Activated CD8-positive, alpha-beta memory T cell treated with anti-CD3 and anti-CD28 coated beads for 1 hour (primary cell): Measurements from ENCODE around the gene SLC25A11.
"Not testable (repeated sequence)": the region's sequence is repeated elsewhere in the genome, so short reads cannot be mapped to it uniquely, and the experiment has no call there.

Experiments used
- DNase-seq, 2 donors: peaks; one replicate each; pipeline ENCODE4 v3.0.0-alpha.2; 2020; ENCODE audit warnings: low read depth in 1 of 2; ENCODE audit errors: extremely low read depth in 1 of 2

Gene SLC25A11

DNA sequence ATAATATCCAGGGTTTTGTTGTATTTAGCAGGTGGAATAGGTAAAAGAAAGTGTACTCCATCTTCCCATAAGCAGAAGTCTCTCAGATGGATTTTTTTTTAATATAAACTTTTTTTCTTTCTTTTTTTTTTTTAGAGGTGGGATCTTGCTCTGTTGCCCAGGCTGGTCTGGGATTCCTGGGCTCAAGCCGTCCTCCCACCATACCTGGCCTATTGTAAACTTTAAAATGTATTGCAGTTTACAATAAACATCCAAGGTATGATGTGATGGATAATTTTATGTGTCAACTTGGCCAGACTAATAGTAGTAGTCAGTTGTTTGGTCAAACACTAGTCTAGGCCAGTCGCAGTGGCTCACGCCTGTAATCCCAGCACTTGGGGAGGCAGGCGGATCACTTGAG lies 18.5 kb downstream of the SLC25A11 start:
- DNase-seq, result no peak

DNA sequence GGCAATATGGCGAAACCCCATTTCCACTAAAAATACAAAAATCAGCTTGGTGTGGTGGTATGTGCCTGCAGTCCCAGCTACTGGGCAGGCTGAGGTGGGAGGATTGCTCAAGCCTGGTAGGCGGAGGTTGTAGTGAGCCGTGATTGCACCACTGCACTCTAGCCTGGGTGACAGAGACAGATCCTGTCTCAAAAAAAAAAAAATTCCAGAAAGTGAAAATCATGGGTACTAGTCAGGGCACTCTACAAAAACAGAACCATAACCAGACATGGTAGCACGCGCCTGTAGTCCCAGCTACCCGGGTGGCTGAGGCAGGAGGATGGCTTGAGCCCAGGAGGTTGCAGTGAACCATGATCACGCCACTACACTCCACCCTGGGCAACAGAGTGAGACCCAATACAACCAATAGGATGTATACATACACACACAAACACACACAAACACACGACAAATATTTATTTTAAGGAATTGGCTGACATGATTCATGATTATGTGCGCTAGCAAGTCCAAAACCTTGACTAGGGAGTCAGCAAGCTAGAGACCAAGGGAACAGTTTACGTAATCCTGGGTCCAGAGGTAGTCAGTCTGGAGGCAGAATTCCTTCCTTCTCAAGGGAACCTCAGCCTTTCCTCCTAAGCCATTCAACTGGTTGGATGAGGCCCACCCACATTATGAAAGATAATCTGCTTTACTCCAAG lies 19.3 kb downstream of the SLC25A11 start:
- DNase-seq, result no peak

DNA sequence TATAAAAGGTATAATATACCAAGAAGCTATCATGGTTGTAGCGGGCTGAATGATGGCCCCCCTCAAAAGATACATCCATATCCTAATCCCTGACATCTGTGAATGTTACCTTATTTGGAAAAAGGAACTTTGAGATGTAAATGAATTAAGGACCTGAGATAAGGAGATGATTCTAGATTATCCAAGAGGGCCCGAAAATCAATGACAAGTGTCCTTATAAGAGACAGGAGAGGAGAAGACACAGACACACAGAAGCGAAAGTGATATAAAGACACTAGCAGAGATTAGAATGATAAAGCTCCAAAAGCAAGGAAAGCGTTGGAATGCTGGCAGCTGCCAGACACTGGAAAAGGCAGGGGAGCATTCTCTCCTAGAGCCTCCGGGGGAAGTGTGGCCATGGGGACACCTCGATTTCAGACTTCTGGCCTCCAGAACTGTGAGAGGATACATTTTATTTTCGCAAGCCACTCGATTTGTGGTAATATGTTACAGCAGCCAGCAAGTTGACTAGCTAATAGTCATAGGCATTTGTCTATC lies 20.3 kb downstream of the SLC25A11 start:
- no peak for DNase-seq

DNA sequence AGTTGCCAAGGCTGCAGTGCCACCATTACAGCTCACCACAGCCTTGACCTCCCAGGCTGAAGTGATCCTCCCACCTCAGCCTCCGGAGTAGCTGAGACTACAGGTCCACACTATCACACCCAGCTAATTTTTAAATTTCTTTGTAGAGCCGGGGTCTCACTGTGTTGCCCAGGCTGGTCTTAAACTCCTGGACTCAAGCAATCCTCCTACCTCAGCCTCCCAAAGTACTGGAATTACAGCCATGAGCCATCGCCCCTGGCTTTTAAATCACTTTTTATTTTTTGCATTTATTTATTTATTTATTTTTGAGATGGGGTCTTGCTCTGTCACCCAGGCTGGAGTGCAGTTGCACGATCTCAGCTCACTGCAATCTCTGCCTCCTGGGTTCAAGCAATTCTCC lies 25.3 kb downstream of the SLC25A11 start:
- DNase-seq, result not testable (repeated sequence)

DNA sequence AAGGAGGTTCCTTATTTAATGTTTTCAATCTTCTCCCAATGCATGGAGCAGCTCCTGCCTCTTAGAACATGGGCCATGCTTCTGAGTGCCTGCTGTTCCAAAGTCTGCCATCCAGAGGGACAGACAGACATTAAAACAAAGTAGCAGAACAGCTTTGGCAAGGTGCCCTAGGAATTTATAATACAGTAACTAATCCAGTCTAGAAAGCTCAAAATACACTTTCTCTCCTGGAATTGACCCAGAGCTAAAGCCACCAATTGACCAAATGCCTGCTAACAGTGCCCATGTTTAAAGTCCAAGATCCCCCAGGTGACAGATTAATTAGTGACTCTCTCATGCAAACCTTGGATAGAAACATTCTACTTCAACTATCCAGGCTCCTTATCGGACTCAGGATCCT lies 25.9 kb downstream of the SLC25A11 start:
- no peak for DNase-seq

DNA sequence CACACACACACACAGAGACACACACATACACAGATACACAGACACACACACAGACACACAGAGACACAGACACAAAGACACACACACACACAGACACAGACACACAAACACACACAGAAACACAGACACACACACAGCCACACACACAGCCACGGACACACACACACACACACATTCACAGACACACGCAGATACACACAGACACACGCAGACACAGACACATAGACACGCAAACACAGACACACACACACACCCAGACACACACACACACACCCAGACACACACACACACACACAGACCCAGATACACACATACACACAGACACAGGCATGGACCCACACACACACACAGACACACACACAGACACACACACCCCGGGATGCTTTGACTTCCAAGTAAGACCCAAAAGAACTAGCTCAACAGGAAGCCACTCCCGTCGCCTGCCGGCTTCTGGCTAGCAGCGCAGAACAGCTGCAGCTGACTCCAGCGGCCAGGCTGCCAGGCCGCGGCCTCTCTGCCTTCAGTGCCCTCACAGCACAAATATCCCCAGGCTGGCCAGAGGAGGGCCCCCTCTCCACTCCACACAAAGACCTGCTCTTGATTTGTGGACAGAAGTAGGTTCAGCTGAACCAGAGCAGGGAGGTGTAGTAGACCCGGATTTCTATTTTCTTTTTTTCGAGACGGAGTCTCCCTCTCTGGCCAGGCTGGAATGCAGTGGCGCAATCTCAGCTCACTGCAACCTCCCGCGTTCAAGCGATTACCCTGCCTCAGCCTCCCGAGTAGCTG lies 30.9 kb downstream of the SLC25A11 start:
- DNase-seq, result peak; percentile 40 to 51

DNA sequence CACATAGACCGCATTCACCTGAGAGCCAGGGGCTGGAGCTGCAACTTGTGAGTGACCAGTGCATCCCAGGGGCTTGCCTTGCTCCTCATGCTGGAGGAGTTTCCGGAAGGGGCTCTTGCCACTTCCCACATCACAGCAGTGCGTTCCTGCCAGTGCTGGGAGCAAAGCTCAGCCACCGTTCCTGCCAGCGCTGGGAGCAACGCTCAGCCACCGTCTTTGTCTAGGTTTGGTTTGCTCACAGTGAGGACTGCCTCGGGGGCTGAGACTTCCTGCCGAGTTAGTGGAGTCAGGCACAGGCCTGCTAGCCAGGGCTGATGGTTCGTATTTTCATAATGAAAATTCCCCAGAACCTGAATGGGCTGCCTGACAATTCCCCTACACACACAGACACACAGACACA lies 31.5 kb downstream of the SLC25A11 start:
- DNase-seq, result no peak

DNA sequence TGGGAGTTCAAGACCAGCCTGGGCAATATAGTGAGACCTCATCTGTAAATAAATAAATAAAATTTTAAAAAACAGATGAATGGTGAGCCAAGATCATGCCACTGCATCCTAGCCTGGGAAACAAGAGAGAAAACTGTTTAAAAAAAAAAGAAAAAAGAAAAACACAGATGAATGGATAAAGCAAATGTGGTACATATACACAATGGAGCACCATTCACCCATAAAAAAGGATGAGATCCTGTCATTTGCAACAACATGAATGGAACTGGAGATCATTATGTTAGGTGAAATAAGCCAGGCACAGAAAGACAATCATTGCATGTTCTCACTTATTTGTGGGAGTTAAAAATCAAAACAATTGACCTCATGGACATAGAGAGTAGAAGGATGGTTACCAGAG lies 33.2 kb downstream of the SLC25A11 start:
- DNase-seq, result not testable (repeated sequence)

DNA sequence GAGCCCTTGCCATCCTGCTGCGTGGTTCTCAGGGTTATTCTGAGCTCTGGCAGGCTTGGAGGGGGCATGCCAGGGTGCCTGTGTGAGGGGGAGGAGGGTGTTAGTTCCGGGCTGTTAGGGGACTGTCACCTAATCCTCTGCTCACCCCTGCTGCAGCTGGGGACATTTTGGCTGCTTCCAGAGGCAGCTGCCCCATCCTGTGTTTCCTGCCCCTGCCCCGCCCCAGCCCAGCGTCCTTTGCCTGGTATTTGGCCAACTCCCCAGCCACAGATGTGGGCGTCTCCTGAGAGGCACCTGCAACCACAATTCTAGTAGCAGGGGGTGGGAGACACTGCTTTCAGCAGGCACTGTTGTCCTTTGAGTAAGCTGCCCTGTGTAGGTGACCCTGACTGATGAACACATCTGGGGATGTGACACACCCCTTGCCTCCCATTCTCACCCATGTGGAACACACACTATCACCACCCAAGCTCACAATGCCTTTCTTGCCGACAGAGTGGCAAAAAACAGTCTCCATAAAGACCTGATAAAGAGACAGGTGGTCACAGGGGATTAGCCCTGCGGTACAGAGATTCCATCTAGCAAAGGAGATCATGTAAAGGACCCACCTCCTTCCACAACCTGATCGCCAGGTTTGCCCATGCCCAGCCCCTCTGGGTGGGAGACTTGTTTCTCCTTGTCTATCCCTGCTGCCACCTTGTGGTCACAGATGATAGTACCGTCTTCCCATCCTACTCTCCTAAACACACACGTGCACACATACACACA lies 36.6 kb downstream of the SLC25A11 start, which contains the start of gene CHRNE:
CHRNE (minus strand) TSS at position 48 of the 768 bp plus-strand sequence; CDS start at position 13, 35 bp downstream.
- DNase-seq, result peak; percentile 51 to 56

DNA sequence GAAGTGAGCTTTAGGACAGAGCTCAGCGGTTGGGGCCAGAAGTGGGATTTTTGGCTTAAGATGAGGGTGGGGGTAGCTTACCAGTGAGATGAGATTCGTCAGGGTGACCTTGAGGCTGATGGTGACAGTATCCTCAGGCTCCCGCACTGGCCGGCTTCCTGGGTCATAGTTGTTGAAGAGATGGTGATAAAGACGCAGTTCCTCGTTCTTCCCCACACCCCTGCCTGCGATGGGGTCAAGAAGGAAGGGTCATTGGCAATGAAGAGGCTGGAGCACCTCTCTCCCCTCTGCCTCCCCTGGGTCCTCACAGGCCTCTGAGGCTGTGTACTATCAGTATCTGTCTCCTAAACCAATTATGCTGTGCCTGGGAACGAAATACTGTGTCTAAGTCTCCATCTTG lies 37.3 kb downstream of the SLC25A11 start:
- DNase-seq, result no peak

DNA sequence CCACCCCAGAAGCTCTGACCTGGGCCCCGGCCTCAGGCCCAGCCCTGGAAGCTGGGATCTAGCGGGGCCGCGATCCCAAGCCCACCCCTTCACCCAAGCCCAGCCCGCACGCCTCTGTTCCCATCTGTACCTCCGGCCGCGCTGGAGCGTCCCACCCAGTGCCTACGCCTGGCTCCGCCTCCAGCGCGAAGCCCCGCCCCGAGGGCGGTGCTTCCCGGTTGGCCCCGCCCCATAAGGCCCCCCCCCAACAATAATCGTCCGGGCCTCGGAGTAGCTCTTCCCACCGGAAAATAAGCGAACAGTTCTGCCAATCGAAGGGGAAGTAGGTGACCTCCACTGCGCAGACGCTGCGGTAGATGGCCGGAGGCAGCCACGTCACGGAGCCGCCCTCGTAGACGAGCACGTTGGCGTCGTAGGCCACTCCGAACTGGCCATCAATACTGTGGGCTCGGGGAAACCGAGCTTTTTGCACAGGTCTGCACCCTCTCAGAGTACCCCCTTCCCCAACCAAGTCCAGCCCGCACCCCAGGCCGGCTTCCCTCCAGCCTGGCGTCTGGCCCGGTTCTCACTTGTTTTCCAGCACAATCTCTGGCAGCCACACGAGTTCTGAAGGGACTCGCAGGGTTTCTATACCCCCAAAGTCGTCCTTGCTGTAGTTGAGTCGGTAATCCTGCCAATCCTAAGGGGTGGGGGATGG lies 38.0 kb downstream of the SLC25A11 start:
- DNase-seq, result no peak

DNA sequence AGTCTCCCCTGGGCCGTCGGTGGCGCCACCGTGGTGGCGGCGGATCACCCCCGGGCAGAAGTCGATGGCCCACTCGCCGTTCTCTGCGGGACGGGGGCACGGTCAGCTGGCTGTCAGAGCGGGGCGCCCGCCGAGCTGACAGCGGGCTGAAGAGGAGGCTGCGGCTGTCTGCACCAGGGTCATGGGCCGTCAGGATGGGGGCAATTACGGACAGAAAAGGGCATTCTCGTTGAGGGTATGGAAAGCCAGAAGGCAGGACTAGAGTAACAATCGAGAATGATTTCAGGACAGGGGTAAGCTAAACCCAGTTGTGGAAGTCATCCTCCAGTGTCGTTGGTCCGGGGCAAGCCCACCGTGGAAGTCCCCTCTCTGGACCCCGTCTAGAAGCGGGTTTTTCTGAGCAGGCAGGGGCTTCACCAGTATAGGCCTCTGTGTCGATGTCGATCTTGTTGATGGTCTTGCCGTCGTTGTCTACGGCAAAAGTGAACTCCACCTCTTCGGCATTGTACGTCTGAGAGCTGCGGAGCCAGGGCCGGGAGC lies 38.7 kb downstream of the SLC25A11 start:
- no peak for DNase-seq

DNA sequence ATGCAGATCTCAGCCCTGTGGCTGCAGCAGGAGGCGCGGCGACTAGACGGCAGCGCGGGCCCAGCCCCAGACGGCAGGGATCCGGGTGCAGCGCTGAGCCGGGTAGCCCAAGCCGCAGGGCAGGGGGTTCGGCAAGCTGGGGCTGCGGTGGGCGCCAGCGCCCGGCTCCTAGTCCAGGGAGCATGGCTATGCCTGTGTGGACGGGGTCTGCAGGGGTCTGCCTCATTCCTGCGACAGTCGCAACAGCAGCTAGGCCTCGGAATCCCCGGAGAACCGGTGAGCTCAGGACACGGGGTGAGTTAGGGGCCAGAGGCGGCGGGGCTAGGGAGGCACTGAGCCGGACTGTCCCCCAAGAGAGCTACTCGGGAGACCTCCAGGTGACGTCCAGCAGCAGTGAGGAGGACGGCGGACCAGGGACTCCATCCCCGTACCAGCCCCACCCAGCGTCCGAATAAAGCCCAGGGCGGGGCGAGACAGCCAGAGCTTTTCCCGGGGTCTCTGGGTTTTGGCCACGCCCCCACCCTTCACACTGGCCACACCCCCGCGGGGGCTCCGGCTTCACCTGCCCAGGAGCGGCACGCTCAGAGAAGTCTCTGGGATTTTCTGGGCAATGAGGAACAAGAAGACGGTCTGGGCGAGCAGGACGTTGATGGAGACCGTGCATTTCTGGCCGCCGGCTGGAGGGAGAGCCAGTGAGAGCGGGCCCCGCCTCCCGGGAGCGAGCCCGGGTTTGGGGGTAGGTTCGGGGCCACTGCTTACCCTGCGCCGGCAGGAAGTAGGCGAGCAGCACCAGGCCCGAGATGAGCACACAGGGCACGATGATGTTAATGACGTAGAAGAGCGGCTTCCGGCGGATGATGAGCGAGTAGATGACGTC lies 39.4 kb downstream of the SLC25A11 start:
- peak in 1 of 2 donors; percentile 43 for DNase-seq

DNA sequence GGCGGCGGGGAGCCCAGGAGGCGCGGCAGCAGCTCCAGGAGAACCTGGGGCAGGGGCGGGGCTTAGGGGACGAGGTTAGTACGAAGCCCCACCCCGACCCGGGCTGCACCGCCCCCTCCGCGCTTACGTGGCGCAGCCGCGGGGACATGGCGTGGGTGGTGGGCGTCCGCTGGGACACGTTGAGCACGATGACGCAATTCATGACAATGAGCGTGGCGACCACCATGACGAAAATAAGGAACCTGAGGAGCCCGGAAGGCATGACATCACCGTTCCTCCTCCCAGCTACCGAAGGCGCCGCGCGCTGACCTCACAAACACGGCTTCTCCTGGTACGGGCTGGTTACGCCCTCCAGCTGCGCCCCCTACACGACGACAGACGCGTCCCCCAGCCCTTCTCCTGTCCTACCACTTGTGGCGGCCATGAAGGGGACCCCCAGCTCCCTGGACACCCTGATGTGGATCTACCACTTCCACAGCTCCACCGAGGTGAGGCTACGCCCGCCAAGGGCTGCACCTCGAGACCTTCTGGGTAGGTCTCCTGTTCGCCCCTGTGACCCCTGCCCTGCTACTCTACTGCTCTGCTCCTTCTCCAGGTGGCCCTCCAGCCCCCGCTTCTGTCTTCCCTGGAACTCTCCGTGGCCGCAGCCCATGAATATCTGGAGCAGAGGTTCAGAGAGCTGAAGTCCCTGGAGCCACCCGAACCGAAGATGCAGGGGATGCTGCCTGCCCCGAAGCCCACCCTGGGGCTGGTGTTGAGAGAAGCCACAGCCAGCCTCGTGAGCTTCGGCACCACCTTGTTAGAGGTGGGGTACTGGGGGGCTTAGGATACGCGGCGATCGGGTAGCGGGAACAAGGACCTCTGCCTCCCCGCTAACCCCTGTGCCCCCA lies 40.3 kb downstream of the SLC25A11 start, which contains the start of gene C17orf107:
C17orf107 (plus strand) TSS at position 196 of the 890 bp plus-strand sequence; CDS start at position 423, 227 bp downstream.
- peak; percentile 86 to 92 for DNase-seq

DNA sequence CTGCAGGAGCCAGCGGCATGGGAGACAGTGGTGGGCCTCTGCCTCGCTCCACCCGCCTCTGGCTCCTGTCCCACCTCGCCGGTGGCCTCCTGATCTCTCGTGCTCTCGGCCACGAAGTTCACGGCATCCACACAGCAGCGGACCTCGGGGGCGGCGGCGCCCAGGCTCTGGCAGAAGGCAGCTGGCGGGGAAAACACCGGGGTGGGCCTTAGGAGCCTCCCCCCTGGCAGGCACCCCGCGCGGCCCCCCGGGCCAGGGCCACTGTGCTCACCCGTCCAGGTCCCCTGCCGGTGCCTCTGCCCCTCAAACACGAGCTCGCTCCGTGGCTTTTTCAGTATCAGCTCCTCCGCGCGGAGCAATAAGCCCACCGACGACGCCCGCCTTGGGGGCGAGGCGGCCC lies 40.9 kb downstream of the SLC25A11 start:
- DNase-seq, result no peak

DNA sequence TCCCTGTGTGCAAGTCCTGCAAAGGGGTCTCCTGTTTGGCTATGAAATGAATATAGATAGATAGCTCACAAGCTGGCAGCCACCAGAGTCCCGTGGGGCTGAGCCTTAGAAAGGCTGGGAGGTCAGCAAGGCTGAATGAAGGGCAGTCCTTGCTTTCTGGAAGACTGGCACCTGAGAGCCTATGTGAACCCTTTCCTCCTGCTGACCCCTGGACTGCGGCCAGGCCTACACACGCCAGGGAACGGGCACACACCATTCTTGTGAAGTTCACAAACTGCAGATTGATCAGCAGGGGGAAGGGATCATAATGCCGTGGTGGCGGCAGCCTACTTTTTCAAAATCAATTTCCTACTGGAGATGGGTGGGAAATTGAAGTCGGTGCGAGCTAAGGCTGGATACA lies 41.5 kb downstream of the SLC25A11 start:
- DNase-seq, result no peak

DNA sequence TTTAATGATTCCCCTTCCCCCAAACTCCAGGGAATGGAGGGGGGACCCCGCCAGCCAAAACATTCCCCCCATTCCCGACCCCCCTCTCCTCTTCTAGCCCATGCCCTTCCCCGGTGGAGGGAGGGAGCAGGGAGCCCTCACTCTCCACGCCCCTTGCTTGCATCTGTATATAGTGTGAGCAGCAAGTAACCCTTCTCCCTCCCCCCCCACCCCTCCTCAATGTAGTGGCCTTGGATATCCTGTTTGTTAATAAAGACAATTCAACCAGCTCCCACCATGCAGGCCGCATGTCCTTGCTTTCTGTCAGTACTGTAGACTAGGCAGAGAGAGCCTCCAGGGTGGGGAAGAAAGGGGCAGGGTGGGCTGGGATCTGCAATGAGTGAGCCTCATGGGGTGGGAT lies 42.1 kb downstream of the SLC25A11 start:
- DNase-seq, result no peak

DNA sequence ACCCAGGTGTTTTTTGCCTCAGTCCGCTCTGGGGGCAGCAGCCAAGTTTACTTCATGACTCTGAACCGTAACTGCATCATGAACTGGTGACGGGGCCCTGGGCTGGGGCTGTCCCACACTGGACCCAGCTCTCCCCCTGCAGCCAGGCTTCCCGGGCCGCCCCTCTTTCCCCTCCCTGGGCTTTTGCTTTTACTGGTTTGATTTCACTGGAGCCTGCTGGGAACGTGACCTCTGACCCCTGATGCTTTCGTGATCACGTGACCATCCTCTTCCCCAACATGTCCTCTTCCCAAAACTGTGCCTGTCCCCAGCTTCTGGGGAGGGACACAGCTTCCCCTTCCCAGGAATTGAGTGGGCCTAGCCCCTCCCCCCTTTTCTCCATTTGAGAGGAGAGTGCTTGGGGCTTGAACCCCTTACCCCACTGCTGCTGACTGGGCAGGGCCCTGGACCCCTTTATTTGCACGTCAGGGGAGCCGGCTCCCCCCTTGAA lies 42.6 kb downstream of the SLC25A11 start:
- DNase-seq, result no peak
